Measurements from ENCODE around the gene SYCE3. TPM values are rescaled to one million over a fixed set of nuclear protein-coding genes. Genes with fewer than 3 reads are reported as not detected.

The SYCE3 gene
- polyA plus RNA-seq, 1 of the 3 experiments (the other 2 are of a cell fraction) = 3.6 TPM

GRCh38 chr22:50605613-50606074 lies 42.9 kb upstream of the SYCE3 start:
- no peak overlapping the region for H2AFZ ChIP-seq (ENCODE audit: low read depth)
- H3F3A ChIP-seq (replicated peaks; ENCODE audit: insufficient read depth) = no peaks in the 10 kb centered on the region
- H3K9me2 ChIP-seq = no peaks in the 10 kb centered on the region
- TF ChIP-seq FOXM1 (IDR thresholded peaks at IDR 0.05; ENCODE audit: low read depth) = no peak
- TF ChIP-seq PBX3 (IDR thresholded peaks at IDR 0.05) = no peak
- no peak for TF ChIP-seq ELF1 (IDR thresholded peaks at IDR 0.05)
- TF ChIP-seq RCOR1 (IDR thresholded peaks at IDR 0.05; ENCODE audit: low read length) = no peak
- TF ChIP-seq ZBTB33 (IDR thresholded peaks at IDR 0.05; ENCODE audit: borderline replicate concordance, low read depth) = no peak
- no peak for TF ChIP-seq NRF1 (IDR thresholded peaks at IDR 0.05; ENCODE audit: low read depth, low read length)
- no peak for TF ChIP-seq REST (IDR thresholded peaks at IDR 0.05; ENCODE audit: low read depth, low read length)
- TF ChIP-seq IRF3 (IDR thresholded peaks at IDR 0.05; ENCODE audit: low read depth, low read length) = no peak
- TF ChIP-seq FOSL2 (IDR thresholded peaks at IDR 0.05; ENCODE audit: borderline replicate concordance, low read depth) = no peak
- no peak for TF ChIP-seq MEF2A (IDR thresholded peaks at IDR 0.05; ENCODE audit: borderline replicate concordance, low read depth)
- no peak for TF ChIP-seq GABPA (IDR thresholded peaks at IDR 0.05; ENCODE audit: low read depth)
- TF ChIP-seq FOXJ3 (CRISPR knock-in tag; IDR thresholded peaks at IDR 0.05) = no peak
- no peak for TF ChIP-seq CHD2 (IDR thresholded peaks at IDR 0.05; ENCODE audit: low read length, partially characterized antibody)
- TF ChIP-seq JUND (IDR thresholded peaks at IDR 0.05) = no peak
- ChIA-PET CTCF (interaction anchor here (1.9 kb wide), 1 partner anchor 15 kb away, joined by 12 read pairs; no protein-coding TSS in a partner anchor), POLR2A (interaction anchor here (1.2 kb wide), 1 partner anchor 27 kb away, joined by 3 read pairs; no protein-coding TSS in a partner anchor)
- no peak for DNase-seq
- H3K9me3 ChIP-seq = no peaks in the 10 kb centered on the region
- H3K4me1 ChIP-seq (ENCODE audit: control insufficient read depth in 1 of 2, insufficient read depth in 2 of 2, low read depth in 1 of 2, low read length in 1 of 2) = peaks cover 0 to 7% of the 10 kb centered on the region in 2 experiments; a peak in 1 of 4 replicates
- no peak overlapping the region for H3K4me3 ChIP-seq (ENCODE audit: low read depth in 2 of 2, low read length in 1 of 2)
- no peaks in the 10 kb centered on the region for H3K27me3 ChIP-seq (ENCODE audit: insufficient read depth)
- no peak overlapping the region for H3K9ac ChIP-seq
- H3K36me3 ChIP-seq (replicated peaks in 1 of 2; ENCODE audit: control insufficient read depth in 1 of 2, insufficient read depth in 2 of 2, low read length in 1 of 2) = no peaks in the 10 kb centered on the region
- no peak overlapping the region for H3K27ac ChIP-seq (ENCODE audit: low read depth in 2 of 2, low read length in 1 of 2)
- H3K4me2 ChIP-seq = no peak overlapping the region
- no peaks in the 10 kb centered on the region for H3K79me2 ChIP-seq (ENCODE audit: insufficient read depth)
- H4K20me1 ChIP-seq (ENCODE audit: insufficient read depth) = no peaks in the 10 kb centered on the region
- 78% methylated on average over 6 of the region's 20 CpGs for WGBS (ENCODE audit: low lambda C conversion rate)
